Measurements from ENCODE around the gene UQCR10.

DNA sequence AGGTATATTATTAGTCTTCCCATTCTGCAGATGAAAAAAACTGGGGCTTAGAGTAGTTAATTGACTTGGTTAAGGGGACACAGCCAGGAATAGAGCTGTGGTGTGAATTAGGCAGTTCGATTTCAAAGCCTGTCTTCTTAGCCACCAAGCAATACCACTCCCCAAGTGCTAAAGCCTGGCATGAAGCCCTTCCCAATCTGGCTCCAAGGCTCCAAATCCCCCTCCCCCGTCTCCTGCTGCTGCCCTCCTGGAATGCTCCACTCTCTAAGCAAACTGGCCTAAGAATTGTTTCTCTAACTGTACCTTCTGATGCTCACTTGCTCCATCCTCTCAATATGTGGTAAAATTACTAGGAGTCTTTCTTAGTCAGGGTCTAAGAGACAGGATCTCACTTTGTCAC, 52.3 kb downstream of the UQCR10 start:
- no peak for TF ChIP-seq POLR2A (IDR thresholded peaks at IDR 0.05)
- TF ChIP-seq, protein P1, sequence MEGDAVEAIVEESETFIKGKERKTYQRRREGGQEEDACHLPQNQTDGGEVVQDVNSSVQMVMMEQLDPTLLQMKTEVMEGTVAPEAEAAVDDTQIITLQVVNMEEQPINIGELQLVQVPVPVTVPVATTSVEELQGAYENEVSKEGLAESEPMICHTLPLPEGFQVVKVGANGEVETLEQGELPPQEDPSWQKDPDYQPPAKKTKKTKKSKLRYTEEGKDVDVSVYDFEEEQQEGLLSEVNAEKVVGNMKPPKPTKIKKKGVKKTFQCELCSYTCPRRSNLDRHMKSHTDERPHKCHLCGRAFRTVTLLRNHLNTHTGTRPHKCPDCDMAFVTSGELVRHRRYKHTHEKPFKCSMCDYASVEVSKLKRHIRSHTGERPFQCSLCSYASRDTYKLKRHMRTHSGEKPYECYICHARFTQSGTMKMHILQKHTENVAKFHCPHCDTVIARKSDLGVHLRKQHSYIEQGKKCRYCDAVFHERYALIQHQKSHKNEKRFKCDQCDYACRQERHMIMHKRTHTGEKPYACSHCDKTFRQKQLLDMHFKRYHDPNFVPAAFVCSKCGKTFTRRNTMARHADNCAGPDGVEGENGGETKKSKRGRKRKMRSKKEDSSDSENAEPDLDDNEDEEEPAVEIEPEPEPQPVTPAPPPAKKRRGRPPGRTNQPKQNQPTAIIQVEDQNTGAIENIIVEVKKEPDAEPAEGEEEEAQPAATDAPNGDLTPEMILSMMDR (IDR thresholded peaks at IDR 0.05) = no peak

Data from testis (tissue), 2 donors.